DMS53 treated with DMSO at 0.1 percent for 48 hours (cell line): ENCODE measurements around the gene AKR7A3.

Experiments used
- DNase-seq: peaks from one replicate; lab custom pipeline; 2025; ENCODE audit not compliant: unreplicated experiment; lab: John Stamatoyannopoulos, UW

Gene AKR7A3

GRCh38 chr1:19288324-19289241 is at the start of gene AKR7A3:
Gene AKR7A3 (minus strand): TSS chr1:19288770. CDS start chr1:19288709, 61 bp downstream.
- DNase-seq: peak; percentile 68

DNA sequence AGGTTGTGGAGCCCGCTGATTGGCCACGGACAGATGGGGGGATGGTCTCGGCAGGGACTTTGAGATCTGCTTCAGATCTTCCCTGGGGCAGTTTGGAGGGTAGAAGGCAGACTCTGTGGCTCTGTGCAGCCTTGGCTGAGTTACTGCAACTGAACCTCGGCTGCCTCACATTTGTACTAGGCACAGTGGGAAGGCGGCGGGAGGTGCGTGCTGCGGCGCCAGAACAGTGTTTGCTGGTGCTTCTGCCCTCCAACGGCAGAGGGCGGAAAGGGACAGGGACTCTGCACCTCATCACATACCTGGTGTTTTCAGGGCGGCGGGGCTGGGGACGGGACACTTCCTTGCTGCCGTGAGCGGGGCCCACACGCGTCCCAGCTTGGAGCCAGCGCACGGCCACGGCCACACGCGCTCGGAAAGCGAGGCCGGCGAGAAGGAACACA is 49.8 kb upstream of the AKR7A3 start:
- DNase-seq: no peak

- no peak for DNase-seq
These were observed 48.7 kb upstream of the AKR7A3 start for GRCh38 chr1:19337289-19337688.

GRCh38 chr1:19336543-19336942 is 48.0 kb upstream of the AKR7A3 start:
- DNase-seq: no peak

DNA sequence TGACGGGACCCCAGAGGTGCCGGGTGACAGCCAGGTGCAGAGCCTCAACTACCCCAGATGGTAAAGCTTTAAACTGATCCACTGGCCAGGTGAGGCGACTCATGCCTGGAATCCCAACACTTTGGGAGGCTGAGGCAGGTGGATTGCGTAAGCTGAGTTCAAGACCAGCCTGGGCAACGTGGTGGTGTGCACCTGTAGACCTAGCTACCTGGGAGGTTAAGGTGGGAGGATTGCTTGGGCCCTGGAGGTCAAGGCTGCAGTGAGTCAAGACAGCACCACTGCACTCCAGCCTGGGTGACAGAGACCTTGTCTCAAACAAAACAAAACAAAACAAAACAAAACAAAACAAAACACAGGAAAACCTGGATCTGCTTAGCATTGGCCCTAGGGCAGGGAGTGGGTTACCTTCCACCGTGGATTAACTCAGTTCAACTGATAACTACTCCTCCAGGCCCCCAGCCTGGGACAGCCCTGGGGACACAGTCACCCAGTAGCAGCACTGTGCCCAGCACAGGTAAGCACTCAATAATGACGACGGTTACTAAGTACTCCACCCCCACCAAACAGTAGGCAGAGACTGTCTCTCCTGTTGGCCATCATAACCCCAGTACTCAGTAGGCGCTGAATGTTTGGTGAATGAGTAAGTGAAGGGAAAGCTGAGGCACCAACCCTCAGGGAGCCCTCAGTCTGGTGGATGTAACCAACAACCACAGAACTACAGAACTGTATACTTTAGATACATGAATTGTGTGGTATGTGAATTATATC is 45.2 kb upstream of the AKR7A3 start:
- DNase-seq: no peak

- no peak for DNase-seq
These were observed 44.3 kb upstream of the AKR7A3 start for GRCh38 chr1:19332832-19333231.

- no peak for DNase-seq
These were observed 42.8 kb upstream of the AKR7A3 start for GRCh38 chr1:19331262-19331878.

GRCh38 chr1:19330449-19331135 is 42.0 kb upstream of the AKR7A3 start:
- DNase-seq: no peak

- no peak for DNase-seq
These were observed 41.0 kb upstream of the AKR7A3 start for GRCh38 chr1:19329611-19330010.

DNA sequence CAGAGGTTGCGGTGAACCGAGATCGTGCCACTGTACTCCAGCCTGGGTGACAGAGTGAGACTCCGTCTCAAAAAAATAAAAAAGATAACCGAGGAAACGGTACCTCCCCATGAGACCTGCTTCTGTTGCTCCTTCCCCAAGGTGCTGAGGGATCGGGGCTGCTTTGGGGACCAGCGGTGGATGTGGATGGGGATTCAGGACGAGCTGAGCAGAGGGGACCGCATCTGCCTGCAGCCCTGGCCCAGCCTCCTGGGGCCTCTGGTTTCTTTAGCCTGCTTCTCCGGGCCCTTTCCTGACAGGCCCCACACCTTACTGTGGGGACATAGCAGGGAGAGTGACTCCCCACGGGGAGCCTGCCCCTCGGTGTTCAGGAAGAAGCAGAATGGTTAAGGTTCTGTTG is 40.6 kb upstream of the AKR7A3 start:
- no peak for DNase-seq

DNA sequence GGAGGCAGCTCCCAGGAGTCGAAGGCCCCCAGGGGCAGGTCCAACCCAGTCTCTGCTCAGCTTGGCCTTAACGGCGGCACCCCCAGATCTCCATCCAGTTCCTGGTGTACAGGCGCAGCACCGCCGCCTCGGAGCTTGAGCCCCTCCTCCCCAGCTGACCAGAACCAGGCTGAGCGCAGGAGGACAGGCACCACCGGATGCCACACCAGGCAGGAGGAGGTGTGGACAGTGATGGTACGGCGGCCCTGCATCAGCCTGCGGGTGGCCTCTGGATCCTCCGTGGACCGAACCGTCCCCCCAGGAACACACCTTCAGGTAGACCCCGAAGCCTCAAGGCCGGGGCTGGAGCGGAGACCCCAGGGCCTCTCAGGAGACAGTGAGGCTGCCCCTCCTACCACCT is 39.9 kb upstream of the AKR7A3 start:
- no peak for DNase-seq

GRCh38 chr1:19327736-19328135 is 39.2 kb upstream of the AKR7A3 start:
- DNase-seq: no peak

DNA sequence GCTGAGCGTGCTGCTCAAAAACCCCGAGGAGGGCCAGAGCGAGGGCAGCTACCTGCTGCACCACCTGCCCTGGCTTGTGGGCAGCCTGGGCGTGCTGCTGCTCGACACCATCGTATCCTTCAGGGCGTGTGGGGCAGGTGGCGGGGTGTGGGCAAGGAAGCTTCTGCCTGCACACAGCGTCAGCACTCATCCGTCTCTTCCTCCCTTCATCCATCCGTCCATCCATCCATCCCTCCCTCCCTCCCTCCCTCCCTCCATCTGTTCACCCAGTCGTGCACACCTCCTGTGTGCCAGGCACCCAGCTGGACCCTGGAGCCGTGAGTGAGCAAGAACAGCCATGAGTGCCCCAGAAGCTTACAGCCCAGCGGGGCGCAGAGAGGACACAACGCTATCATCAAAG is 38.7 kb upstream of the AKR7A3 start:
- DNase-seq: no peak

GRCh38 chr1:19326748-19327065 is 38.1 kb upstream of the AKR7A3 start:
- DNase-seq: no peak

GRCh38 chr1:19325958-19326747 is 37.6 kb upstream of the AKR7A3 start:
- no peak for DNase-seq

DNA sequence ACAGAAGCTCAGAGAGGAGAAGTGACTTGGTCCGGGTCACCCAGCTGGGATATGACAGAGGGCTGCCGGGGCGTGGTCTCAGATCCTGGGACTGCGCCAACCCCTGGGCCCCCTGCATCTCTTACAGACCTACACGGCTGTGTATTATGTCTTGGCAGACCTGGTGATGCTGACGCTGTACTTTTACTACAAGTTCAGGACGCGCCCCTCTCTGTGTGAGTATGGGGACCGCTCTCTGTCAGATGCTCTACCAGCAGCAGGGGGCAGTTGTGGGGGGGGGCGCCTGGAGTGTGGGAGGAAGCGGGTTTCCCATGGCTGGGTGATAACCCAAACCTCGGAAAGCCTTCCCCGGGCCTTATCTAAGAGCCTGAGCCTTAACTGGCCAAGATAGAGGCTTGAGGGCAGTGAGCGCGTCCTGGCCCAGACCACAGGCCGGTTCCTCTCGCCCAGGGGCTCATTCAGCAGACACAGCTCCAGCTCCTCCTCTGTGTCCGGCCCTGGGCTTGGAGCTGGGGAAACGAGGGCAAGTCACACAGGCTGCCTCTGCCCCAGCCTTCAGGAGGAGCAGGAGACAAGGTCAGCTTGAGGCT is 36.9 kb upstream of the AKR7A3 start:
- no peak for DNase-seq

- DNase-seq: no peak
These were observed 36.1 kb upstream of the AKR7A3 start for GRCh38 chr1:19324665-19324990.

DNA sequence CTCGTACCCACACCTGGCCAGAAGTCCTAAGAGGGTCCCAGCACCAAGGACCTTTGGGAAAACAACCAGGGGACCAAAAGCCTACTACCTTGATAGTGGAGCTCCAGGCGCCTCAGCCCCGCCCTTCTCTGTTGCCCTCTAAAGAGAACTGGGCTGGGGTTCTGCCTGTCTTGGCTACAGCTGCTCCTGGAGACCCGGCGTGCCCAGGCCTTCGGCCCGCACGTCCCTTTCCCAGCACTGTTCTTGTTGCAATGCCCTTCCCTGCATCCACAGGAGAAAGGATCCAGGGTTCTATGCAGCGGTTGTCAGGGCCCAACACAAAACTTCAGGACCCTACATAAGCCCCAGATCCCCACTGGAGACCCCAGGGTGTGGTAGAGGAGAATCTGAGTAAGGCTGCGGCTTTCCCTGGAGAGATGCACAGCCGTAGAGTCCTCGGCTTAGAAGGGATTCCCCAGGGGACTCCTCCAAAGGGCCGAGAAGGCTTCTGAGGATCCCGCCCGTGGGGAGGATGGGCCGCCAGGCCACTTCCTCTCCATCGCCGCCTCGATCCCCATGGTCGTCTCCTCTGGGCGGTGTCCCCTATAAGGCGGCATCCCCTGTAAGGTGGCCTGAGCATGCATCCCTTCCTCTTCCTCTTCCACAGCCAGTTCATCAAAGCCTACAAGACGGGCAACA is 35.6 kb upstream of the AKR7A3 start:
- DNase-seq: no peak

DNA sequence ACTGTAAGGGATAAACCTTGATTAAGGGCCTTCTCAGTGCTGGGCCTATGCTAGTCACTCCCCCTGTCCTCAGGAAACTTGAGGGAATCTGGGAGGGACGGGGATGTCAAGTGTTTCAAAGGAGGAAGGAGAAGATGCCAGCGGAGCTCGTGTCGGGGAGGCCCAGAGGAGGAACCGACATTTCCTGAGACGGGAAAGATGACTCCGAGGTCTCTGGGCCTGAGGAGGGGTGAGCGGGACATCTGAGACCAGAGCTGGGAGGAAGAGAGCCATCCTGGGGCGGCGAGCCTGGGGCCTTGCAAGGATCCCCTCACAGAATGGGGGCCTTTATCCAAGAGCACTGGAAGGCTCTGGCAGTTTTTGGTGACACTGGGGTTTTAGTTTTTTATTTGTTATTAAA is 33.9 kb upstream of the AKR7A3 start:
- DNase-seq: no peak

DNA sequence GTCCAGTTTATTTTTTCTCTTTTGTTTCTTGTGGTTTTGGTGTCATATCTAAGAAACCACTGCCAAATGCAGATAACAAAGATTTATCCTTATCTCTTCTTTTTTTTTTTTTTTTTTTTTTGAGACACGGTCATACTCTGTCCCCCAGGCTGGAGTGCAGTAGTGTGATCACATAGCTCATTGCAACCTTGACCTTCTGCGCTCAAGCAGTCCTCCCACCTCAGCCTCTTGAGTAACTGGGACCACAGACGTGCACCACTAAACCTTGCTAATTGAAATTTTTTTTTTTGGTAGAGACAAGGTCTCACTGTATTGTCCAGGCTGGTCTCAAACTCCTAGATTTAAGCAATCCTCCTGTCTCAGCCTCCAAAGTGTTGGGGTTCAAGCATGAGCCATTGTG is 32.5 kb upstream of the AKR7A3 start:
- no peak for DNase-seq
